Suprapubic skin (tissue), 3 donors: Measurements from ENCODE around the gene ADGRB3.
"Not testable (repeated sequence)": the region's sequence is repeated elsewhere in the genome, so short reads cannot be mapped to it uniquely, and the experiment has no call there.

Experiments used
- CTCF ChIP-seq, 2 donors: fragments of 200-600 bp in 1 of 2; fragments of 450-650 bp in 1 of 2; sonication (generic) in 1 of 2; IDR thresholded peaks; one replicate each; pipeline ENCODE4 v1.5.1; 2016 to 2019; ENCODE audit warnings: antibody characterized with exemption in 2 of 2, mild to moderate bottlenecking in 1 of 2, moderate library complexity in 1 of 2
- POLR2A ChIP-seq, 2 donors: fragments of 450-650 bp; IDR thresholded peaks; one replicate each; pipeline ENCODE4 v1.6.1; 2017; ENCODE audit warnings: antibody characterized with exemption in 2 of 2, mild to moderate bottlenecking in 2 of 2, moderate library complexity in 2 of 2

DNA sequence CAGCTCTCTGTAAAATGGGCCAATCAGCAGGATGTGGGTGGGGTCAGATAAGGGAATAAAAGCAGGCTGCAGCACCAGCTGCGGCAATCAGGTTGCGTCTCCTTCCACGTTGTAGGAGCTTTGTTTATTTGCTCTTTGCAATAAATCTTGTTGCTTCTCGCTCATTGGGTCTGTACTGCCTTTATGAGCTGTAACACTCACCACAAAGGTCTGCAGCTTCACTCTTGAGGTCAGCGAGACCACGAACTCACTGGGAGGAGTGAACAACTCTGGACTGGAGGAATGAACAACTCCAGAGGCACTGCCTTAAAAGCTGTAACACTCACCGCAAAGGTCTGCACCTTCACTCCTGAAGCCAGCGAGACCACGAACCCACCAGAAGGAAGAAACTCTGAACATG is 248.2 kb downstream of the ADGRB3 start:
- not testable (repeated sequence) for TF ChIP-seq CTCF, POLR2A (IDR thresholded peaks at IDR 0.05)
